ENCODE measurements around the gene KIAA1671. TPM values are rescaled to one million over a fixed set of nuclear protein-coding genes. Genes with fewer than 3 reads are reported as not detected.

KIAA1671 gene
- total and polyA plus RNA-seq, 2 of the 13 experiments (the other 11 are each of a cell fraction or from before 2014, with no cell fraction given): 13.5 to 13.6 TPM

DNA sequence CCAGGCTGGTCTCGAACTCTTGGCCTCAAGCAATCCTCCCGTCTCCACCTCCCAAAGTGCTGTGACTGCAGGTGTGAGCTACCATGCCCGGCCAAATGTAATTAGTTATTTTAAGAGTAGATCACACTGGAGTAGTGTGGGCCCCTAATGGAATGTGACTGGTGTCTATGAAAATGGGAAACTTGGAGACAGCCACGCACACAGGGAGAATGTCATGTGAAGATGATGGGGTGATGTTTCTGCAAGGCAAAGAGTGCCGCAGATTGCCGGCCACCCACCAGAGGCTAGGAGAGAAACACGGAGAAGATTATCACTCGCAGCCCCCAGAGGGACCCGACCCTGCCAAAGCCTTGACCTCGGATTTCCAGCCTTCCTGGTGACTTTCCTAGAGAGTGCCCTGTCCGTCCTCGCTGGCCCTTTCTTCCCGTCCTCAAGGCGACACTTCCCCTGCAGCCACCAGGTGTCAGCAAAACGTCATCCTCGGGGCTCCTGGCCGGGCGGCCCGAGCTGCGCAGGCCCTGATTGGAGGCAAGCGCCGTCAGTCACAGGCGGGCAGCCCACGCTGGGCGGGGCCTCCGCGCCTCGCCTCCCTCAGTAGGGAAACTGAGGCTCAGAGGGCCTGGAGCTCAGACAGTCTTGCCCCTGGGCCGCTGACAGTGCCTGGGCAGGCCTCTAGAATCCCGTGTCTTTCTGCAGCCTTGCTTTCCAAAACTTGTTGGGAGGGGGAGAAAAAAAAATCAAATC is 283.2 kb downstream of the KIAA1671 start (continued):
- TF ChIP-seq, protein P1, sequence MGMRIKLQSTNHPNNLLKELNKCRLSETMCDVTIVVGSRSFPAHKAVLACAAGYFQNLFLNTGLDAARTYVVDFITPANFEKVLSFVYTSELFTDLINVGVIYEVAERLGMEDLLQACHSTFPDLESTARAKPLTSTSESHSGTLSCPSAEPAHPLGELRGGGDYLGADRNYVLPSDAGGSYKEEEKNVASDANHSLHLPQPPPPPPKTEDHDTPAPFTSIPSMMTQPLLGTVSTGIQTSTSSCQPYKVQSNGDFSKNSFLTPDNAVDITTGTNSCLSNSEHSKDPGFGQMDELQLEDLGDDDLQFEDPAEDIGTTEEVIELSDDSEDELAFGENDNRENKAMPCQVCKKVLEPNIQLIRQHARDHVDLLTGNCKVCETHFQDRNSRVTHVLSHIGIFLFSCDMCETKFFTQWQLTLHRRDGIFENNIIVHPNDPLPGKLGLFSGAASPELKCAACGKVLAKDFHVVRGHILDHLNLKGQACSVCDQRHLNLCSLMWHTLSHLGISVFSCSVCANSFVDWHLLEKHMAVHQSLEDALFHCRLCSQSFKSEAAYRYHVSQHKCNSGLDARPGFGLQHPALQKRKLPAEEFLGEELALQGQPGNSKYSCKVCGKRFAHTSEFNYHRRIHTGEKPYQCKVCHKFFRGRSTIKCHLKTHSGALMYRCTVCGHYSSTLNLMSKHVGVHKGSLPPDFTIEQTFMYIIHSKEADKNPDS (CRISPR knock-in tag; IDR thresholded peaks at IDR 0.05): 0 out of 2 replicates have a peak, but pooled peaks have one; percentile 46
- TF ChIP-seq NRL (CRISPR knock-in tag; IDR thresholded peaks at IDR 0.05; ENCODE audit: borderline replicate concordance) (peak; percentile 79; the same call in 1 of the 2 replicates), RAD21 (CRISPR knock-in tag; IDR thresholded peaks at IDR 0.05) (peak; percentile 95), ZNF501 (CRISPR knock-in tag; IDR thresholded peaks at IDR 0.05) (peak; percentile 78), ARHGAP35 (CRISPR knock-in tag; IDR thresholded peaks at IDR 0.05; ENCODE audit: borderline replicate concordance) (0 out of 2 replicates have a peak, but pooled peaks have one; percentile 42), ZNF749 (CRISPR knock-in tag; IDR thresholded peaks at IDR 0.05; ENCODE audit: borderline replicate concordance) (no peak), ZFX (CRISPR knock-in tag; IDR thresholded peaks at IDR 0.05; ENCODE audit: low read depth) (0 out of 2 replicates have a peak, but pooled peaks have one; percentile 14), ZNF567 (CRISPR knock-in tag; IDR thresholded peaks at IDR 0.05; ENCODE audit: borderline replicate concordance) (no peak), XRCC5 (optimal IDR thresholded peaks at IDR 0.05; ENCODE audit: low read length) (peak; percentile 79), YY1 (IDR thresholded peaks at IDR 0.05; ENCODE audit: insufficient read depth, insufficient replicate concordance, low read depth, low read length) (peak; percentile 42), POGZ (CRISPR knock-in tag; IDR thresholded peaks at IDR 0.05) (peak; percentile 67), BORCS8-MEF2B (CRISPR knock-in tag; IDR thresholded peaks at IDR 0.05) (0 out of 2 replicates have a peak, but pooled peaks have one; percentile 38), CREB1 (IDR thresholded peaks at IDR 0.05) (peak; percentile 63), CREB1 (CRISPR knock-in tag; IDR thresholded peaks at IDR 0.05) (peak; percentile 16; the same call in 1 of the 2 replicates)
- TF ChIP-seq, protein P2, sequence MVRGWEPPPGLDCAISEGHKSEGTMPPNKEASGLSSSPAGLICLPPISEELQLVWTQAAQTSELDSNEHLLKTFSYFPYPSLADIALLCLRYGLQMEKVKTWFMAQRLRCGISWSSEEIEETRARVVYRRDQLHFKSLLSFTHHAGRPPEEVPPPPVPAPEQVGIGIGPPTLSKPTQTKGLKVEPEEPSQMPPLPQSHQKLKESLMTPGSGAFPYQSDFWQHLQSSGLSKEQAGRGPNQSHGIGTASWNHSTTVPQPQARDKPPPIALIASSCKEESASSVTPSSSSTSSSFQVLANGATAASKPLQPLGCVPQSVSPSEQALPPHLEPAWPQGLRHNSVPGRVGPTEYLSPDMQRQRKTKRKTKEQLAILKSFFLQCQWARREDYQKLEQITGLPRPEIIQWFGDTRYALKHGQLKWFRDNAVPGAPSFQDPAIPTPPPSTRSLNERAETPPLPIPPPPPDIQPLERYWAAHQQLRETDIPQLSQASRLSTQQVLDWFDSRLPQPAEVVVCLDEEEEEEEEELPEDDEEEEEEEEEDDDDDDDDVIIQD (CRISPR knock-in tag; IDR thresholded peaks at IDR 0.05; ENCODE audit: low read depth): peak; percentile 41; the same call in 1 of the 2 replicates
- TF ChIP-seq, protein P3, sequence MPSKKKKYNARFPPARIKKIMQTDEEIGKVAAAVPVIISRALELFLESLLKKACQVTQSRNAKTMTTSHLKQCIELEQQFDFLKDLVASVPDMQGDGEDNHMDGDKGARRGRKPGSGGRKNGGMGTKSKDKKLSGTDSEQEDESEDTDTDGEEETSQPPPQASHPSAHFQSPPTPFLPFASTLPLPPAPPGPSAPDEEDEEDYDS (CRISPR knock-in tag; IDR thresholded peaks at IDR 0.05): 0 out of 2 replicates have a peak, but pooled peaks have one; percentile 39
- TF ChIP-seq, protein P4, sequence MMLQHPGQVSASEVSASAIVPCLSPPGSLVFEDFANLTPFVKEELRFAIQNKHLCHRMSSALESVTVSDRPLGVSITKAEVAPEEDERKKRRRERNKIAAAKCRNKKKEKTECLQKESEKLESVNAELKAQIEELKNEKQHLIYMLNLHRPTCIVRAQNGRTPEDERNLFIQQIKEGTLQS (CRISPR knock-in tag; IDR thresholded peaks at IDR 0.05): no peak
- TF ChIP-seq, protein P5, sequence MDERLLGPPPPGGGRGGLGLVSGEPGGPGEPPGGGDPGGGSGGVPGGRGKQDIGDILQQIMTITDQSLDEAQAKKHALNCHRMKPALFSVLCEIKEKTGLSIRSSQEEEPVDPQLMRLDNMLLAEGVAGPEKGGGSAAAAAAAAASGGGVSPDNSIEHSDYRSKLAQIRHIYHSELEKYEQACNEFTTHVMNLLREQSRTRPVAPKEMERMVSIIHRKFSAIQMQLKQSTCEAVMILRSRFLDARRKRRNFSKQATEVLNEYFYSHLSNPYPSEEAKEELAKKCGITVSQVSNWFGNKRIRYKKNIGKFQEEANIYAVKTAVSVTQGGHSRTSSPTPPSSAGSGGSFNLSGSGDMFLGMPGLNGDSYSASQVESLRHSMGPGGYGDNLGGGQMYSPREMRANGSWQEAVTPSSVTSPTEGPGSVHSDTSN (CRISPR knock-in tag; IDR thresholded peaks at IDR 0.05): peak; percentile 98
- TF ChIP-seq, protein P6, sequence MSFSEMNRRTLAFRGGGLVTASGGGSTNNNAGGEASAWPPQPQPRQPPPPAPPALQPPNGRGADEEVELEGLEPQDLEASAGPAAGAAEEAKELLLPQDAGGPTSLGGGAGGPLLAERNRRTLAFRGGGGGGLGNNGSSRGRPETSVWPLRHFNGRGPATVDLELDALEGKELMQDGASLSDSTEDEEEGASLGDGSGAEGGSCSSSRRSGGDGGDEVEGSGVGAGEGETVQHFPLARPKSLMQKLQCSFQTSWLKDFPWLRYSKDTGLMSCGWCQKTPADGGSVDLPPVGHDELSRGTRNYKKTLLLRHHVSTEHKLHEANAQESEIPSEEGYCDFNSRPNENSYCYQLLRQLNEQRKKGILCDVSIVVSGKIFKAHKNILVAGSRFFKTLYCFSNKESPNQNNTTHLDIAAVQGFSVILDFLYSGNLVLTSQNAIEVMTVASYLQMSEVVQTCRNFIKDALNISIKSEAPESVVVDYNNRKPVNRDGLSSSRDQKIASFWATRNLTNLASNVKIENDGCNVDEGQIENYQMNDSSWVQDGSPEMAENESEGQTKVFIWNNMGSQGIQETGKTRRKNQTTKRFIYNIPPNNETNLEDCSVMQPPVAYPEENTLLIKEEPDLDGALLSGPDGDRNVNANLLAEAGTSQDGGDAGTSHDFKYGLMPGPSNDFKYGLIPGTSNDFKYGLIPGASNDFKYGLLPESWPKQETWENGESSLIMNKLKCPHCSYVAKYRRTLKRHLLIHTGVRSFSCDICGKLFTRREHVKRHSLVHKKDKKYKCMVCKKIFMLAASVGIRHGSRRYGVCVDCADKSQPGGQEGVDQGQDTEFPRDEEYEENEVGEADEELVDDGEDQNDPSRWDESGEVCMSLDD (CRISPR knock-in tag; IDR thresholded peaks at IDR 0.05; ENCODE audit: borderline replicate concordance): no peak
